ENCODE results near the gene SORBS1.

Gene SORBS1

DNA sequence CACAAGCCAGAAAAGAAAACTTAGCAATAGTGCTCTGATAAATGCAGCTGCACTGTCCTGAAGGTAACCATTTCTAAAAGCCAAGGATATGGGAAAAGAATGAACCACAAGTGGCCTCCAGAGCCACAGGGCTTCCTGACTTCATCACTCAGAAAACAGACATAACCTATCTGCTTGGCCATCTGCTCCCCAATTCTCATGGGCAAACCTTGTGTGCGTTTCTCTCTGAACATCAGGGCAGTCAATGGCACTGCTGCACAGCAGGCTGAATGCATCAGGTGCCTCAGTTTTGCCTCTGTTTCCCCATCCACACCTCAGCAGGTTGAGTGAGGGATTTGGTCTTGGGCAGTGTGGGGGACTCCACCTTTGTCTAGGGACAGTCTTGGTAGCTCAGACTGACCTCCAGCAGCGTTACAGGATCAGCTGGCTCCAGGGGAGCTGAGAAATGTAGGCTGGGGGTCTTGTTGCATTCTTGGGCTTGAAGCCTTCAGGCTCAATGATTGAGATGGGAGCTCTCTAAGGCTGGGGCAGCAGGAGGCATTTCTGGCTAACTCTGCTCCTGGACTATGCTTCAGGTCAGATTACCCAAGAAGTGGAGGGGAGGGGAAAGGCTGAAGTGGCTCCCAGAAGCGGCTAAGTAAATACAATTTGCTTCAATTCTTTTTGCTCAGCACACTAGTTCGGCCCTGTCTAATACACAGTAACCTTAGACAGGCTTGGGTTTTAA, 246.8 kb downstream of the SORBS1 start:
- no peak for DNase-seq (ENCODE audit: low spot score)

DNA sequence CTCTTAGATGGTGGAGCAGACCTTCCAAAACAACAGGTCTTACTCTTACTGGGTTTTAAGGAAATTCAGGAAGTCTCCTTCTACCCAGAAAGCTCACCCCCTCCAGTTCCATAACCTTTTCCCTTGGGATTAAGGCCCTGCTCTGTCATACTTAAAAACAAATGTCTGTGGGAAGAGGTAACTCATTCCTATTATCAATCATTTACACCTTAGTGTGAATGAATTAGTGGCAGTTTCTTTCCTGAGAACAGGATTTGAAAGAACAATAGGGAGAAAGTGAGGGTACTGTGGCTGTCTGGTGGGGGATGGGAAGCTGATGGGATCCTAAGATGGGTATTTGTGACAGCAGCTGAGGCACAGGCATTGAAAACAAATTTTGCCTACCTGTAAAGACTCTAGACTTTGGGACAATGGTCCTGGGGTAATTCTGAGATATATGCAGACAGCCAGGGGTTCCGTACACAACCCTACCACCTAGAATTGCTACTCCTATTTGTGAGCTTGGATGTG, 248.1 kb downstream of the SORBS1 start:
- peak; percentile 46 for DNase-seq (ENCODE audit: low spot score)

DNA sequence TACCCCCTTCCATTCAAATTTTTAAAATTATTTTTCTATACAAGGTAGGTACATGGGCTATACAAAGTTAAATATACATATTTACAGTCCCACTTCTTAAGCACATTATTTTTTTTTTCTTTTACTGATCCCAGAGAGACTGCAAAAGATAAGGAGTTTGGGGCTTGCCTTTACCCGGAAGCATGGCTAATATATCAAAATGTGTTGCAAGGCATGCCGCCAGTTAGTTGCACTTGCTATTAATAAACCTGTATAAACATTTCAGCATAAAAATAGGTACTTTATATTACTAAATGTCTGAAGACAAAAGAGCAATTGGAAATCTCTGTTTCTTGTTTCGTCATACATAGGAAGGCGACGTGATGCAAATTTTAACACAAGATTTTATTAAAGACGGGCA, 248.9 kb downstream of the SORBS1 start:
- no peak for DNase-seq (ENCODE audit: low spot score)

DNA sequence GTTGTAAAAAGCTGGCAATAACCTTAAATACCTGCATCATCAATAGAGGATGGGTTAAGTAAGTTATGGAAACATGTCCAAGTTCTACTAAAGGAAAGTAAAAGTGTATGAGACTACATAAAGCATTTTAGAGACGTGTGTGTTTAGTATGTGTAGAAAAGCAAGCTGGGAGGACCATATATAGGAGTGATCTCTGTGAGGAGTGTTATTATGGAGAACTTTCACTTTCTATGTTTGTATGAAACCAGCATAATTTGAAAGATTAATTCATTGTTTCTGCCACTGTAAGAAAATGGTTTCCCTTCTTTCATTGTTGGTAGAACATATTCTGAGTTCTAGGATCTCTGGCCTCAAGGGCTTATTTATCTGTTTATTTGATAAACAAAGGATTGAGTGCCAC, 251.2 kb downstream of the SORBS1 start:
- no peak for DNase-seq (ENCODE audit: low spot score)

DNA sequence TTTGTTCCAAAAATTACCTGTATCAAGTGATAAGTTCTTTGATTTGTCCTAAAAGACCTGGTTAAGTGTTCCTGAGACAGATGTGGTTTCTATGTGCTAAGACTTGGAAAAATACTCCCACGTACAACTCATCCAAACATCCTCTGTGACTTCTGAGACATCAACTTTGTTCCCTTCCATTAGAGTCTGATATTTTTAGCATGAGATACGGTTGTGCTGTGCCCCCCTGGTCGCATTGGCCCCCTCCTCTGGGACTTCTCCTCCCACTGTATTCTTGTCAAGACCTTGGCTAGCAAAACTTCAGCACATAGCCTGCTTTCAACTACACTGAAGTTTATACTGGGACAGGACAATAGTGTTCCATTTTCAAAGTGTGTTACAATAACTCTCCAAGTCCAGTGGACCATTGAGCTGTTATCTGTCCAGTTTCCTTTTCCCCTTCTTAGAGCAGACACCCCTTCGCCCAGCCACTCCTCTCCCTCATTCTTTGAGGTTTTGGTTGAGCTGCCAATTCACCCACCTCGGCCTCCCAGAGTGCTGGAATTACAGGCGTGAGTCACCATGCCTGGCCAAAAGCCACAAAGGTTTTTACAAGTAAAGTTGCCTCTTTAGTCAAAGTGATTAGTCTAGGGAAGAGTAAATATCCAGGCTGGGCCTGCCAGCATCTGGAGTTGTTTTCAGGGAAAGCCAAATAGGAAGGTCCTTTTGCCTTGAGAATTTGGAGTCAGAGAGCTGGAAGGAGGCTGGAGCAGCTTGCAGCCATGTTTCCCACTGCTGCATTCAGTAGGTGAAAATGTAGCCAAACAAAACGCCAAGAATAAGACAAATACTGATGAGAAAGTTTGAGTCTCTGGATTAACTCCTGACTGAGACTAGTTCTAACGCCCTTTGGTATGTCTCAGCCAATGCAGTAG, 252.5 kb downstream of the SORBS1 start:
- DNase-seq (ENCODE audit: low spot score): peak; percentile 98

DNA sequence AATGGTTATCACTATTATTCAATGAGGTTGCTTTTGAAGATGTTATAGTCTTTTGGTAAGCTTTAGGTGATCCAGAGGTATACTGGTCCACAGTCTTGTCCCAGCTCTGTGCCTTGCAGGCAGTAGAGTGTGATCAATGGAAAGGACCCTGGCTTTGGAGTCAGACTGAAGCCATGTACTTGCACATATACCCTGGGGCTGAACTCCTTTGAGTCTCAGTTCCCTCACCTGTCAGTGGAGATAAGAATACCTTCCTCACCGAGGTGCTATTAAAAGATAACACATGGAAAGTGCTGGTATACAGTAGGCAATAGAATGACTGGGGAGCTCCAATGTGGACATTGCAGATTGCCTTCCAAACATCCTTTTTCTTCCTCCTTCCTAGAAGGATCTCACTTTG, 254.3 kb downstream of the SORBS1 start:
- DNase-seq (ENCODE audit: low spot score): no peak

DNA sequence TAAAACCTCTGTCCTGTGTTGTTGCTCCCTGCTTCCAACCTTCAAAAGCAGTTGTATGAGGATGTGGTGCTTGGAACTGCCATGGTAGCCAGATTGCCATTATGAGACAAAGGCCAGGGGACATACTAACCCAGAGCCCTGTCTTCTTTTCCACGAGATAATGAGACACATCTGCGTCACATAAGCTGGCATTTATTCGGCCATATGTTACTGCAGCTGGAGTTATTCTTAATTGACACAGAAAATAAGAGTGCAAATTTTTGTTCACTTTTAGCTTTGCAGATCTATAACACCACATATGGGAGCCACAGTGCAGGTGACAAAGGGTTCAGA, 254.9 kb downstream of the SORBS1 start:
- DNase-seq (ENCODE audit: low spot score): no peak

DNA sequence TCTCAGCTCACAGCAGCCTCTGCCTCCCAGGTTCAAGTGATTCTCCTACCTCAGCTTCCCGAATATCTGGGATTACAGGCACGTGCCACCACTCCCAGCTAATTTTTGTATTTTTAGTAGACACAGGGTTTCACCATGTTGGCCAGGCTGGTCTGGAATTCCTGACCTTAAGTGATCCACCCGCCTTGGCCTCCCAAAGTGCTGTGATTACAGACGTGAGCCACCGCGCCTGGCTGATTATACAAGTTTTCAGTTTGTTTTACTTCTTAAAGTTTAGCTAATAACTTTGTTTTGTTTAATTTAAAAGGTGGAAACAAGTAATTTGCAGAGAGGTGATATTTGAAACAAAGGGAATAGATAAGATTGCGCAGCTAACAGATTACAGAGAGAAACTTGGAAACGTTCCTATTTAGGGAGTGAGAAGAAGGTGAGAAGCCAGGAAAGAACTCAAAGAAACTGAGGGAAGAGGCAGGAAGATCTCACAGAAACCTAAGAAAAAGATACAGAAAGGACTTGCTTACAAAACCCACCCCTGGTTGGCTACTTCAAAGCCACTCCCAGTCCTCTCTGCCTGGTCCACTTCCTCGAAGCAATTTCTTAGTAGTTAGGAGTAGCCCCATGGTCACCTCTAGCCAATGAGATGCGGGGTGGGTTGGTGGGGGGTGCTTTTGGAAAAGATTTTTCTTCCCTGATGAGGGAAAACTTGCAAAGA, 255.4 kb downstream of the SORBS1 start:
- DNase-seq (ENCODE audit: low spot score): no peak

DNA sequence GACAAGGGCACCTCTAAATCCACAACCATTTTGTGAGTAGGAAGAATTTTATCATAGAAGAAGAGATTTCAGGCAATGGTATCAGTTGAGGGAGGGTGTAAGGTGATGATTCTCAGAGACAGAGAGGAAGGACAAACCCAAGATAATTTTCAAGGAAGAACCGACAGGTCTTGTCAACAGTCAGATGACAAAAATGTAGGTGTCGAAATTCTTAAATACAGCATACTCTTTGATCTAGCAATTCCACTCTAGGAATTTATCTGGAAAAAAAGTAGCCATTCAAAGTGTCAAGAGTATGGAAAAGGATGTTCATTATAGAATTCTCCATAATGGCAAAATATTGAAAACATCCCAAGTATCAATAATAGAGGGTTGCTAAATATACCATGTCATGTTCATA, 256.2 kb downstream of the SORBS1 start:
- DNase-seq (ENCODE audit: low spot score): no peak

DNA sequence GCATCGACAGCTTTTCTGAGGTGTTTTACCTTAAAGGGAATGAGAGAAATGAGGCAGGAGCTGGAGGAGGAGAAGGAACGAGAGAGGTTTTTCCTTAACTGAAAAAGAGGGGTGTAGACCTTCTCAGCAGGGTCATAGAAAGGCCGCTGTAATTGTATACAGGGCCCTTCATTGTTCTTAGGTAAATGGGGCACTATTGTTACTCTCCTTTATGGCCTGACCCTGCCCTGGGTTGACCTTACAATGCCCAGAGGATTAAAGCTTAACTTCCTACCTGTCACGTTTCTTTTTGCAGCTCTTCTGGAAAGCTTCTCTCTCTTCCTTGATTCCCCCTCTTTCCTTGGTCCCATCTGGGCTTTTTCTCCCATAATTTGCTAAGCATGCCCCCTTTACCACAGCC, 256.7 kb downstream of the SORBS1 start:
- DNase-seq (ENCODE audit: low spot score): no peak

DNA sequence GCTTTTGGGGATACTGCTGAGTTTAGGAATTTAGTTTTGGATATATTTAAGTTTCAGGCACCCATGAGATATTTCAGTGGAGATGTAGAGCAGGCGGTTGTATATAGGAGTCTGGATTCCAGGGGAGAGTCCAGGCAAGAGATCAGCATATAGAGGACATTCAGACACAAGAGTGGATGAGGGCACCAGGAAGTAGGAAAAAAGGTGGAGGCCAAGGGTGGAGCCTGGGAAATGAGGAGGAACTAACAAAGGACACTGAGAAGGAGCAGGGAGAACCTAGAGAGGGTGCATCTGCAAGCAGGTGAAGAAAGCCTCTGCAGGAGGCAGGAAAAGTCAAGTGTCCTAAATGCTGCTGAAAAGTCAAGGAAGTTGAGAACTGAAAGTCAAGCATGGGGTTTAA, 257.2 kb downstream of the SORBS1 start:
- no peak for DNase-seq (ENCODE audit: low spot score)

DNA sequence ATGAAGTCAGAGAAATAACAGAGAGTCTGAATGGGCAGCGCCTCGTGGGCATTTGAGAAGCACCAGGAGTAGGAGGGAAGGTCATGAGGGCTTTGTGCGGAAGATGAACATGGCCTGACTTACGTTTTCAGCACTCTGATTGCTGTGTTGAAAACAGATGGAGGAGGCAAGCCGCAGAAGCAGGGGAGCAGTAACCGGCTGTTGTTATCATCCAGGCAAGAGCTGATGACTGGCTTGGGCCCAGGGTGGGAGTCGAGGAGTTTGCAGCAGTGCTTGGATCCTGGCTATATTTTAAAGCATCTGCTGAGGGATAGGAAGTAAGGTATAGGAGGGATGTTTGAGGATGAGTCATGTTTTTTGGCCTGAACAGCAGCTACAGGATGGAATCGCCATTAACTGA, 257.6 kb downstream of the SORBS1 start:
- no peak for DNase-seq (ENCODE audit: low spot score)

DNA sequence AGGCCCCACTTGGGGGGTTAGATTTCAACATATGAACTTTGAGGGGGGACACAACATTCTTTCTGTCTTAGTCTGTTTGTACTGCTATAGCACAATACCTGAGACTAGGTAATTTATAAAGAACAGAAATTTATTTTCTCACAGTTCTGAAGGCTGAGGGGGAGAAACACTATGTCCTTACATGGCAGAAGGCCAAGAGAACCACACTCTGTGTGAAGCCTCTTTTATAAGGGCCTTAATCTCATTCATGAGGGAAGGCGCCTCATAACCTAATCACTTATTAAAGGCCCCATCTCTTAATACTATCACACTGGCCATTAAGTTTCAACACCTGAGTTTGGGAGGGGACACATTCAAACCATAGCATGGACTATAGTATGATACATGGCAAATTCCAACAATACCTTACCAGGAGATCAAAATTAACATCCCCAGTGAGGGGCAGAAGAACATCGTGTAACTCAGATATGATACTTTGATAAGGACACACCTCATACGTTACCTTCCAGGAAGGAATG, 261.1 kb downstream of the SORBS1 start:
- DNase-seq (ENCODE audit: low spot score): no peak

DNA sequence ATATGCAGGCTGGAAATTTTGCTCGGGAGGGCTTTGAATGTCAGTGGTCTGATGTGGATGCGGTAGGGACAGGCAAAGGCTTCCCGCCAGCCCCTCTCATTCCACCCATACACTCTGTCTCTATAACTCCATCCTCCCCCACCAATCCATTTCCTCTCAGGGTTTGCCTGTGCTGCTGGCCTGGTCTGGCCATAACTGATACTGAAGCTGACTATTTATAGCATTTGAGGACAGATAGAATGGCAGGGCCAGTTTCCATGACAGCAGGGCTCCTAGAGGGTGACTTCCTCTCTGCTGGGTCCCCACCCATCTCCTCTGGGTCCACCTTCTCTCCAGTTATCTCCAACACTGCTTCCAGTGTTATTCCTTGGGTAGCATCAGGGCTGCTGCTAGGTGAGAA, 263.8 kb downstream of the SORBS1 start:
- no peak for DNase-seq (ENCODE audit: low spot score)

DNA sequence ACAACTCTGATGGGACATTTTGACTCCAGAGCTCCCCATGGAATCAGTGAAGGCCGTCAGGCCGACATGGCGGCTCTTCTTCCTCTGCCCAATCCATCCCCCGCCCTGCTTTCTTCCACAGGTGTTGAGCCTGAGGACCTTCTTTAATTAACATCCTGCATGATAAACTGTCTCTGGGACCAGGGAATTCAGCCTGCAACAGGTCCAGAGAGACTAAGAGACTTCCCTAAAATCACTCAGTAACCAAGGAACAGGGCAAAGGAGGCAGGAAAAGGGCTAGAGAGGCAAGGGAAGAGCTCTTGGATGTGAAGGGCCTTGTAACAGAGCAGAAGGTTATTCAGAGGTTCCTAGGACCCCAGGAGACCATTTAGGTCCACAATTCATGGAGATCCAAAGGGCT, 264.4 kb downstream of the SORBS1 start:
- no peak for DNase-seq (ENCODE audit: low spot score)

DNA sequence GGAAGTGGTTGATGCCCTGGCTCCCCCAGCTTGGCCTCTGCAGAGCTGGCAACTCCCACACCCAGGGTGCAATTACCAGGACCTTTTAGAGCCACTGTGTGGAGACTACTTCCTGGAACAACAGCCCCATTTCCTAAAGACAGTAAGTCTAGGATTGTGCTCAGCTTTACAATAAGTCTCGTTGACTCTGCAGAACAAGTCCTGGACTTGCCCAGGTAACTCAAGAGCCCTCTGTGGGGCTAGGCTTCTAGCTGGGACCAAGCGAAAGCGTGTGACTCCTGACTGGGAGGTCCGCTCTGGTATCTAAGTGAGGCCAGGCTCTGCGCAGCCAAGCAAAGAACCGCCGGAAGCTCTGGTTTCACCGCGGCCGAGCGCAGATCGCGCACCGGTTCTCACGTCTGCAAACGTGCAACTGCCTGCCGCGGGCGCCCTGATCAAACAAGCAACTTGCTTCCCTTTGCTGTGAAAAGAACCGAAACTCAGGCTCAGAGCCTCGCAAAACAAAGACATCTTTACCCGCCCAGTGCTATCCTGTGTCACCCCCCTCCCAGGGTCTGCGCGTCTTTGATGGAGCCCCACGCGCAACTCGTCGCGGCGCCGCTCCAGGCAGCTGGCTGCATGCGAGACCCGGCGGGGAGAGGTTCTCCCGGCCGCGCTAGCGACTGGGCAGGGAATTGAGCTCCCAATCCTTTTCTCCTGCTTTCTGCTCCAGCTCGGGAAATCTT, 266.0 kb downstream of the SORBS1 start:
- peak; percentile 91 for DNase-seq (ENCODE audit: low spot score)

DNA sequence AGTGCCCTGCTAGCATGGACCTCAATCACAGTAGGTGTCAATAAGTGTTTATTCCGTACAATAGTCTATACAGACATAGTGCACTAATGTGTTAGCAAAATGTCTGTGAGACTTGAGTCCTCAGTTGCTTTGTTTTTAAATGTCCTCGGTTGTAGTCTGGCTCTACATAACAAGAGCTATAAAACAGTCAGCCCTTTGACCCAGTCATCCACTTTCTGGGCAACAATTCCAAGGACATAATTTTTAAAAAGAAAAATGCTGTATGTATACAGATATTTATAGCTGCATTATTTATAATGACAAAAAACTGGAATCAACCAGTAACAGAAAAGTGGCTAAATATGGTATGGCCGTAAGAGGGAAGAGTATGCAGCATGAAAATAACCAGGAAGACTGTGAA, 267.5 kb downstream of the SORBS1 start:
- no peak for DNase-seq (ENCODE audit: low spot score)

DNA sequence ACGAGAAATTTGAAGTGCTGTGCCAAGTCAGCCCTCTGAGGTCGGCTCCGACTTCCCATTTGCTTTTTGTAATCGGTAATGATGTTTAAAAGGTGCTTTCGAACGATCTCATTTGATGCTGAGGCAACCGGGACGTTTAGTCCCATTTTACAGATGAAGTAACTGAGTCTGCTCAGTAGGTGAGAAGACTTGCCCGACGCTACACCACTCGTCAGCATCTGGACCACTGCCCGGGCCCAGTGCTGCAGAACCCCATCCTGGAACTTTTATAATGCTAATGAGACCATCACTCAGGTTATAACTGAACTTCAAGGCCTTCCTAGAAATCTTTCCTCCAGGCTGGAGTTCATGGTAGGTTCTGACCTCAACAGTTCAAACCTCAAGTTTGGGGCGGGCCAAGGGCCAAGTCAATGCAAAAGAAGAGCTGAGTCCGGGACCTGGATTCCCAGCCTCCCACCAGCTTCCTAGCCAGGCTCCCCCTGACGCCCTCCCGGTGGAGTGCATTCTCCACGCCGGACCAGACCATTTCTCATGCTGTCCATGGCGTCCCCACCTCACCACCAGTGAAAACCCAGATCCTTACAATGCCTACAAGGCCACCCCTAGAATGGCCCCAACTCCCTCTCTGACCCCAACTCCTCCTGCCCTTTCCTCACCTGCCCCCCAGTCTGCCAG, 269.7 kb downstream of the SORBS1 start:
- DNase-seq (ENCODE audit: low spot score): no peak

DNA sequence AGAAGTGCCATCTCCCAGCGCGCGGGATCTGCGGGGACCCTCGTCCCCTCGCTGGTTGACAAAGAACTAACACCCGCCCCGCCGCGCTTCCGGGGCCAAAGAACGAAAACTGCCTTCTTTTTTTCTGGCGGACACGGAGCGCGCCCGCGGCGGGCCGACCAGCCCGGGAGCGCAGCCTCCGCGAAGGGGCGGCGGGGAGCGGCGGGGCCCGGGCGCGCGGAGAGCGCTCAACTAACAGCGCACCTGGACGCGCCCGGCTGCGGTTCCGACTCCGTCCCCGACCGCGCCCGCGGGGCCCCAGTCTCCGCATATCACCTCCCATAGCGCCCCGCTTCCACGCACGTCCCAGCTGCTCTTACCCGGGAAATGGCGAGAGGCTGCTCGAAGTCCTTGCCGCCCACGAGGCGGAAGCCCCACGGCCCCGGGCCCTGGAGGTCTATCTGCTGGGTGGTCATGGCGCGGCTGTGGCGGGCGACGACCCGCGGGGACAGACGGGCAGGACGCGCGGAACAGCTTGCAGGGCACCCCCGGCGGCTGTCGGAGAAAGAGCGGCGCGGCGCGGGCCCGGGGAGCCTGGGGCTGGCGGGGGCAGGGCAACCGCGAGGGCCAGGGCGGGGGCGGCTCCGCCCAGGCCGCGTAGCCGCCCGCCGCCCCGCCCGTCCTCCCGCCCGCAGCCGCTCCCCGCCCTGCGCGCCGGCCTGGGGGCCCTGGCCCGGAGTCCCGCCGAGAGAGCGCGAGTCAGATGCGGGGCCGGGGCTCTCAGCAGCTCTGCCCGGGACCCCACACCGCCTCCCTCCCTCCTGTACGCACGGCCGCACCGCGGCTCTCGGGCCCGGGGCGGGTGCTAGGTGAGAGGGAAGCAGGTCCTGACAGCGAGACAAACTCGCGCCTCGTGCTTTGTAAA, 270.5 kb downstream of the SORBS1 start, which contains the start of gene PDLIM1:
TSS of gene PDLIM1 (minus strand) at position 543 of the 904 bp plus-strand sequence. CDS start at position 455, 88 bp downstream.
- peak; percentile 72 for DNase-seq (ENCODE audit: low spot score)

DNA sequence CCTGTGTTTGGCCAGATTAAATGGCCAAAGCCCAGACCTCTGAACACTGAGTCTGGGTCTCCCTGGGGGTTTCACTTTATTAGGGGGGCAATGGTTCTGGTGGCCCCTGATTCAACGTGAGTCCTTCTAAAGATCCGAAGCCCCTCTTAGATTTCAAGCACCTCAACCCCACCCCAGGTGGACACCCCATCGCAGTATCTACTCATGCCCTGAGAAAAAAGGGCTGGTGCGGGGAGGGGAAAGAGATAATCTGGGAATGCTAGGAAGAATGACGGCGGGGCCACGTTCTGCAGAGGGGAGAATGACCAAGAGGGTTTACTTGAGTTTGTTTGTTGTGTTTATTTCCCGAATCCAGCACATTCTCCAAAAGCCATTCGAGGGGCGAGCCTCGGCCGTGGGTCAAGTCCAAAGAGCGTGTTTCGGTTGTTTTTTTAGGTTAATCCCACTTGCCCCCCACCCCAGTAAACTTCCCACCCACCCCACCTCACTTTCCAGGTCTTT, 271.2 kb downstream of the SORBS1 start:
- no peak for DNase-seq (ENCODE audit: low spot score)
